HepG2 (cell line): ENCODE results near the gene OR10AG1. TPM values are rescaled to one million over a fixed set of nuclear protein-coding genes. Genes with fewer than 3 reads are reported as not detected.

ENCODE experiments used
- polyA plus RNA-seq, 8 experiments: library from polyadenylated mRNA; depleted of rRNA in 3 of 8; stranded (reverse) in 7 of 8; unstranded in 1 of 8; fragments of >200 nt; fragmentation: Illumina TruSeq in 4 of 8; extraction: Trizol in 4 of 8; gene quantifications; 2 replicates each; pipeline versions ENCODE4 v1.2.1 to v1.2.3, GENCODE V29; 2011 to 2016; ENCODE audit warnings: low read depth in 4 of 8, missing spikeins in 1 of 8, mixed read lengths in 1 of 8; ENCODE audit not compliant: insufficient read depth in 1 of 8
- total RNA-seq, 5 experiments: library from RNA; depleted of rRNA; stranded (reverse); fragments of >200 nt; fragmentation: Illumina TruSeq; extraction: Trizol; gene quantifications; 2 replicates each; pipeline ENCODE4 v1.2.3, GENCODE V29; 2016; ENCODE audit warnings: low read depth in 1 of 5

OR10AG1 gene
- total and polyA plus RNA-seq, 2 of the 13 experiments (the other 11 are each of a cell fraction or from before 2014, with no cell fraction given), result not detected

Other genes with a start within 250 kb of the OR10AG1 start
- not detected in 2 replicates for gene OR5D13, start 196.5 kb downstream of the OR10AG1 start, total RNA-seq (2016; rRNA removed; fragmentation: Illumina TruSeq; extraction: Trizol)
- not detected in 2 replicates for gene OR5D13, start 196.5 kb downstream of the OR10AG1 start, polyA plus RNA-seq (2011; rRNA removed)
- gene OR5D14, start 174.4 kb downstream of the OR10AG1 start, total RNA-seq (2016; rRNA removed; fragmentation: Illumina TruSeq; extraction: Trizol), result not detected in 2 replicates
- not detected in 2 replicates for gene OR5D14, start 174.4 kb downstream of the OR10AG1 start, polyA plus RNA-seq (2011; rRNA removed)
- not detected in 2 replicates for gene OR5L1, start 158.6 kb downstream of the OR10AG1 start, total RNA-seq (2016; rRNA removed; fragmentation: Illumina TruSeq; extraction: Trizol)
- not detected in 2 replicates for gene OR5L1, start 158.6 kb downstream of the OR10AG1 start, polyA plus RNA-seq (2011; rRNA removed)
- gene OR5D18, start 150.3 kb downstream of the OR10AG1 start, total RNA-seq (2016; rRNA removed; fragmentation: Illumina TruSeq; extraction: Trizol), result not detected in 2 replicates
- not detected in 2 replicates for gene OR5D18, start 150.3 kb downstream of the OR10AG1 start, polyA plus RNA-seq (2011; rRNA removed)
- not detected in 2 replicates for gene OR5L2, start 142.7 kb downstream of the OR10AG1 start, total RNA-seq (2016; rRNA removed; fragmentation: Illumina TruSeq; extraction: Trizol)
- not detected in 2 replicates for gene OR5L2, start 142.7 kb downstream of the OR10AG1 start, polyA plus RNA-seq (2011; rRNA removed)
- not detected in 2 replicates for gene OR5D16, start 131.2 kb downstream of the OR10AG1 start, total RNA-seq (2016; rRNA removed; fragmentation: Illumina TruSeq; extraction: Trizol)
- gene OR5D16, start 131.2 kb downstream of the OR10AG1 start, polyA plus RNA-seq (2011; rRNA removed), result not detected in 2 replicates
- gene TRIM51, start 86.6 kb downstream of the OR10AG1 start, total RNA-seq (2016; rRNA removed; fragmentation: Illumina TruSeq; extraction: Trizol), result not detected in 2 replicates
- gene TRIM51, start 86.6 kb downstream of the OR10AG1 start, polyA plus RNA-seq (2011; rRNA removed), result not detected in 2 replicates
- gene OR5W2, start 55.4 kb downstream of the OR10AG1 start, total RNA-seq (2016; rRNA removed; fragmentation: Illumina TruSeq; extraction: Trizol), result not detected in 2 replicates
- gene OR5W2, start 55.4 kb downstream of the OR10AG1 start, polyA plus RNA-seq (2011; rRNA removed), result not detected in 2 replicates
- gene OR5I1, start 33.5 kb downstream of the OR10AG1 start, total RNA-seq (2016; rRNA removed; fragmentation: Illumina TruSeq; extraction: Trizol), result not detected in 2 replicates
- not detected in 2 replicates for gene OR5I1, start 33.5 kb downstream of the OR10AG1 start, polyA plus RNA-seq (2011; rRNA removed)
- not detected in 2 replicates for gene OR5F1, start 24.7 kb upstream of the OR10AG1 start, total RNA-seq (2016; rRNA removed; fragmentation: Illumina TruSeq; extraction: Trizol)
- gene OR5F1, start 24.7 kb upstream of the OR10AG1 start, polyA plus RNA-seq (2011; rRNA removed), result not detected in 2 replicates
- gene OR5AS1, start 57.7 kb upstream of the OR10AG1 start, total RNA-seq (2016; rRNA removed; fragmentation: Illumina TruSeq; extraction: Trizol), result not detected in 2 replicates
- not detected in 2 replicates for gene OR5AS1, start 57.7 kb upstream of the OR10AG1 start, polyA plus RNA-seq (2011; rRNA removed)
- gene OR8I2, start 123.4 kb upstream of the OR10AG1 start, total RNA-seq (2016; rRNA removed; fragmentation: Illumina TruSeq; extraction: Trizol), result not detected in 2 replicates
- gene OR8I2, start 123.4 kb upstream of the OR10AG1 start, polyA plus RNA-seq (2011; rRNA removed), result not detected in 2 replicates
- not detected in 2 replicates for gene OR8H2, start 133.7 kb upstream of the OR10AG1 start, total RNA-seq (2016; rRNA removed; fragmentation: Illumina TruSeq; extraction: Trizol)
- not detected in 2 replicates for gene OR8H2, start 133.7 kb upstream of the OR10AG1 start, polyA plus RNA-seq (2011; rRNA removed)
- not detected in 2 replicates for gene OR8H3, start 152.4 kb upstream of the OR10AG1 start, total RNA-seq (2016; rRNA removed; fragmentation: Illumina TruSeq; extraction: Trizol)
- not detected in 2 replicates for gene OR8H3, start 152.4 kb upstream of the OR10AG1 start, polyA plus RNA-seq (2011; rRNA removed)
- not detected in 2 replicates for gene OR8J3, start 170.3 kb upstream of the OR10AG1 start, total RNA-seq (2016; rRNA removed; fragmentation: Illumina TruSeq; extraction: Trizol)
- not detected in 2 replicates for gene OR8J3, start 170.3 kb upstream of the OR10AG1 start, polyA plus RNA-seq (2011; rRNA removed)
- gene OR8K5, start 190.4 kb upstream of the OR10AG1 start, total RNA-seq (2016; rRNA removed; fragmentation: Illumina TruSeq; extraction: Trizol), result not detected in 2 replicates
- not detected in 2 replicates for gene OR8K5, start 190.4 kb upstream of the OR10AG1 start, polyA plus RNA-seq (2011; rRNA removed)
- gene OR5J2, start 206.7 kb upstream of the OR10AG1 start, total RNA-seq (2016; rRNA removed; fragmentation: Illumina TruSeq; extraction: Trizol), result not detected in 2 replicates
- gene OR5J2, start 206.7 kb upstream of the OR10AG1 start, polyA plus RNA-seq (2011; rRNA removed), result not detected in 2 replicates